Transverse colon (tissue), 4 donors: ENCODE data around the gene FUT7. TPM values are rescaled to one million over a fixed set of nuclear protein-coding genes. Genes with fewer than 3 reads are reported as not detected.

Experiments used
- DNase-seq: peaks from one replicate; pipeline ENCODE4 v3.0.0-alpha.2; 2019
- H3K27ac ChIP-seq, 4 donors: fragments of 200-600 bp; sonication (generic); 2 replicates each; pipeline ENCODE4 v1.5.1; 2016 to 2018; ENCODE audit warnings: inconsistent platforms in 4 of 4
- H3K27me3 ChIP-seq: fragments of 200-600 bp; sonication (generic); 2 replicates; pipeline ENCODE4 v1.5.1; 2017; ENCODE audit warnings: inconsistent platforms
- H3K36me3 ChIP-seq, 4 donors: fragments of 200-600 bp; sonication (generic); 2 replicates each; pipeline ENCODE4 v1.5.1; 2017 to 2019; ENCODE audit warnings: inconsistent platforms in 4 of 4
- H3K4me1 ChIP-seq, 4 donors: fragments of 200-600 bp; sonication (generic); 2 replicates each; pipeline ENCODE4 v1.5.1; 2017 to 2020; ENCODE audit warnings: inconsistent platforms in 4 of 4
- H3K4me3 ChIP-seq, 4 donors: fragments of 200-600 bp; sonication (generic); 1 replicate in 1 of 4; 2 replicates in 3 of 4; pipeline versions ENCODE4 v1.5.1 to v1.6.1; 2017 to 2019; ENCODE audit warnings: inconsistent platforms in 4 of 4
- H3K9me3 ChIP-seq, 2 donors: fragments of 200-600 bp; sonication (generic); 2 replicates each; pipeline ENCODE4 v1.5.1; 2017 to 2019; ENCODE audit warnings: inconsistent platforms in 2 of 2
- CTCF ChIP-seq, 5 experiments: fragments of 200-600 bp in 3 of 5; fragments of 450-650 bp in 2 of 5; sonication (generic) in 3 of 5; IDR thresholded peaks; 1 replicate in 2 of 5; 2 replicates in 3 of 5; pipeline ENCODE4 v1.5.1; 2016 to 2017; ENCODE audit warnings: antibody characterized with exemption in 5 of 5, inconsistent platforms in 3 of 5, mild to moderate bottlenecking in 2 of 5, moderate library complexity in 1 of 5
- EP300 ChIP-seq: sonication (generic); formaldehyde crosslinking; IDR thresholded peaks from one replicate; pipeline ENCODE4 v1.6.1; 2017; ENCODE audit warnings: antibody characterized with exemption, low read depth
- POLR2A ChIP-seq: fragments of 450-650 bp; IDR thresholded peaks from one replicate; pipeline ENCODE4 v1.6.1; 2016; ENCODE audit warnings: antibody characterized with exemption, mild to moderate bottlenecking, moderate library complexity
- POLR2AphosphoS5 ChIP-seq, 3 donors: sonication (generic); formaldehyde crosslinking; IDR thresholded peaks; one replicate each; pipeline ENCODE4 v1.6.1; 2016; ENCODE audit warnings: antibody characterized with exemption in 3 of 3
- WGBS, 2 donors: methylation state at CpG; one replicate each; pipeline ENCODE4 v1.1.5; 2018; ENCODE audit warnings: low coverage in 1 of 2; 5-methylcytosine and 5-hydroxymethylcytosine counted together
- in situ Hi-C, 4 donors: fragments of 200-750 bp; cut with MboI; loops; one replicate each; pipeline versions ENCODE4 v1.15.0 to v1.15.1; 2017; ENCODE audit warnings: low sequenced_read_pairs in 3 of 4, low pct_ligation_motif_present in 1 of 4, low pct_unique_long_range_greater_than_20kb in 1 of 4
- intact Hi-C: fragments of 100-400 bp; cut with DNase I; formaldehyde crosslinking; loops from one replicate; pipeline ENCODE4 v1.15.1; 2023; ENCODE audit warnings: low total_unique reads
- total RNA-seq, 4 donors: library from RNA; depleted of rRNA; stranded (reverse); fragments of >200 nt; gene quantifications; one replicate each; pipeline ENCODE4 v1.1.0, GENCODE V29; 2016

FUT7 gene
- total RNA-seq, 4 donors from 2014 or later = not detected

GRCh38 chr9:137052998-137053943 is 21.4 kb upstream of the FUT7 start:
- Histone ChIP-seq H3K36me3 (no peaks in the 10 kb centered on the region), H3K27ac (peak overlapping the region; percentile 80 to 89 (median 86)), H3K4me1 (peaks cover 26 to 58% (median 50%) of the 10 kb centered on the region in 4 donors), H3K9me3 (no peaks in the 10 kb centered on the region), H3K4me3 (peak overlapping the region in 3 of 4 donors; percentile 34 to 55 (median 51)), H3K27me3 (peaks cover 48% of the 10 kb centered on the region)
- WGBS, 2 donors = 17% methylated on average over 55 of the region's 71 CpGs; no CpG with 5 or more reads in 1 of the 2 donors
- in situ Hi-C loops (no loop called here), intact Hi-C loops (no loop called here)
- DNase-seq = no peak
- TF ChIP-seq CTCF (IDR thresholded peaks at IDR 0.05) = no peak
- no peak for TF ChIP-seq EP300
- no peak for TF ChIP-seq POLR2AphosphoS5 (IDR thresholded peaks at IDR 0.05)
- TF ChIP-seq POLR2A = no peak

GRCh38 chr9:137052293-137052692 is 20.4 kb upstream of the FUT7 start:
- intact Hi-C loops = no loop called here
- H3K9me3 ChIP-seq = no peaks in the 10 kb centered on the region
- H3K4me1 ChIP-seq = peaks cover 26 to 49% (median 44%) of the 10 kb centered on the region in 4 donors
- H3K36me3 ChIP-seq = no peaks in the 10 kb centered on the region
- no peak overlapping the region for H3K27ac ChIP-seq
- 78% methylated on average over 6 of the region's 8 CpGs; no CpG with 5 or more reads in 1 of the 2 donors for WGBS, 2 donors
- H3K27me3 ChIP-seq = peaks cover 57% of the 10 kb centered on the region
- no peak overlapping the region for H3K4me3 ChIP-seq
- no peak for TF ChIP-seq CTCF (IDR thresholded peaks at IDR 0.05)
- TF ChIP-seq POLR2A = no peak
- no peak for TF ChIP-seq EP300
- no peak for TF ChIP-seq POLR2AphosphoS5 (IDR thresholded peaks at IDR 0.05)
- in situ Hi-C loops = no loop called here
- DNase-seq = no peak

GRCh38 chr9:137051145-137051724 is 19.3 kb upstream of the FUT7 start:
- Histone ChIP-seq H3K36me3 (no peaks in the 10 kb centered on the region), H3K4me3 (no peak overlapping the region), H3K27ac (no peak overlapping the region), H3K27me3 (peaks cover 67% of the 10 kb centered on the region), H3K4me1 (peaks cover 25 to 49% (median 41%) of the 10 kb centered on the region in 4 donors), H3K9me3 (no peaks in the 10 kb centered on the region)
- TF ChIP-seq CTCF (IDR thresholded peaks at IDR 0.05) (no peak), EP300 (no peak), POLR2AphosphoS5 (IDR thresholded peaks at IDR 0.05) (no peak), POLR2A (no peak)
- intact Hi-C loops = no loop called here
- WGBS, 2 donors = 88% methylated on average over 14 of the region's 17 CpGs; no CpG with 5 or more reads in 1 of the 2 donors
- no peak for DNase-seq
- in situ Hi-C loops = no loop called here

- 60 to 70% methylated on average over 1 to 5 of the region's 5 CpGs for WGBS, 2 donors
- in situ Hi-C loops = no loop called here
- Histone ChIP-seq H3K27ac (no peak overlapping the region), H3K27me3 (peaks cover 71% of the 10 kb centered on the region), H3K36me3 (no peaks in the 10 kb centered on the region), H3K4me3 (no peak overlapping the region), H3K4me1 (peaks cover 23 to 47% (median 38%) of the 10 kb centered on the region in 4 donors), H3K9me3 (no peaks in the 10 kb centered on the region)
- DNase-seq = no peak
- TF ChIP-seq POLR2AphosphoS5 (IDR thresholded peaks at IDR 0.05) = no peak
- no peak for TF ChIP-seq POLR2A
- no peak for TF ChIP-seq EP300
- TF ChIP-seq CTCF (IDR thresholded peaks at IDR 0.05) = no peak
- intact Hi-C loops = no loop called here
Observed at GRCh38 chr9:137050570-137050969, 18.7 kb upstream of the FUT7 start.
